Bone marrow (tissue), 2 donors: Measurements from ENCODE around the gene CLVS2.

Experiments
- DNase-seq, 2 donors: peaks; one replicate each; lab custom pipeline; 2025; lab: John Stamatoyannopoulos, UW

Gene CLVS2

GRCh38 chr6:122995921-122996793, at the start of gene CLVS2:
CLVS2 (plus strand) TSS chr6:122996235; CDS start chr6:122997778, 1,543 bp downstream.
- no peak for DNase-seq

GRCh38 chr6:122947355-122947754, 48.7 kb upstream of the CLVS2 start:
- no peak for DNase-seq

GRCh38 chr6:122953766-122954165, 42.3 kb upstream of the CLVS2 start:
- DNase-seq: no peak

GRCh38 chr6:122956376-122956775, 39.7 kb upstream of the CLVS2 start:
- no peak for DNase-seq

GRCh38 chr6:122962000-122962624, 33.9 kb upstream of the CLVS2 start:
- no peak for DNase-seq

- DNase-seq: no peak
These were observed 26.0 kb upstream of the CLVS2 start for GRCh38 chr6:122969999-122970533.

- no peak for DNase-seq
These were observed 18.9 kb upstream of the CLVS2 start for GRCh38 chr6:122977180-122977579.

- DNase-seq: no peak
These were observed 11.6 kb upstream of the CLVS2 start for GRCh38 chr6:122984393-122984792.

GRCh38 chr6:122994256-122994655, 1.8 kb upstream of the CLVS2 start:
- no peak for DNase-seq

GRCh38 chr6:122996794-122997505, 915 bp downstream of the CLVS2 start:
- no peak for DNase-seq

GRCh38 chr6:122997541-122998150, 1.6 kb downstream of the CLVS2 start:
- DNase-seq: no peak

- no peak for DNase-seq
These were observed 2.5 kb downstream of the CLVS2 start for GRCh38 chr6:122998403-122998975.

- no peak for DNase-seq
These were observed 4.3 kb downstream of the CLVS2 start for GRCh38 chr6:123000244-123000770.

GRCh38 chr6:123001540-123001939, 5.5 kb downstream of the CLVS2 start:
- no peak for DNase-seq

GRCh38 chr6:123007885-123008284, 11.8 kb downstream of the CLVS2 start:
- DNase-seq: no peak

GRCh38 chr6:123009059-123009458, 13.0 kb downstream of the CLVS2 start:
- no peak for DNase-seq

- no peak for DNase-seq
These were observed 18.8 kb downstream of the CLVS2 start for GRCh38 chr6:123014835-123015234.

GRCh38 chr6:123016431-123017103, 20.5 kb downstream of the CLVS2 start:
- DNase-seq: no peak

- no peak for DNase-seq
These were observed 21.2 kb downstream of the CLVS2 start for GRCh38 chr6:123017104-123017682.

GRCh38 chr6:123022975-123023374, 26.9 kb downstream of the CLVS2 start:
- no peak for DNase-seq
